Measurements from ENCODE around the gene ASPG.

ASPG gene

GRCh38 chr14:104091927-104092771 is 6.6 kb downstream of the ASPG start:
- in situ Hi-C loops (cut with MboI; ENCODE audit: low sequenced_read_pairs, unreplicated experiment): no loop called here
- no peak for DNase-seq (ENCODE audit: low spot score)
- no peak for TF ChIP-seq CTCF (IDR thresholded peaks at IDR 0.05; ENCODE audit: borderline replicate concordance, control extremely low read depth, extremely low read depth, insufficient read depth, missing control alignments)

GRCh38 chr14:104092931-104093365 is 7.4 kb downstream of the ASPG start:
- in situ Hi-C loops (cut with MboI; ENCODE audit: low sequenced_read_pairs, unreplicated experiment): no loop called here
- no peak for DNase-seq (ENCODE audit: low spot score)
- no peak for TF ChIP-seq CTCF (IDR thresholded peaks at IDR 0.05; ENCODE audit: borderline replicate concordance, control extremely low read depth, extremely low read depth, insufficient read depth, missing control alignments)

- no peak for TF ChIP-seq CTCF (IDR thresholded peaks at IDR 0.05; ENCODE audit: borderline replicate concordance, control extremely low read depth, extremely low read depth, insufficient read depth, missing control alignments)
- DNase-seq (ENCODE audit: low spot score): no peak
- in situ Hi-C loops (cut with MboI; ENCODE audit: low sequenced_read_pairs, unreplicated experiment): no loop called here
Observed at GRCh38 chr14:104093366-104094055, 8.0 kb downstream of the ASPG start.

GRCh38 chr14:104094056-104094708 is 8.7 kb downstream of the ASPG start:
- no peak for DNase-seq (ENCODE audit: low spot score)
- no peak for TF ChIP-seq CTCF (IDR thresholded peaks at IDR 0.05; ENCODE audit: borderline replicate concordance, control extremely low read depth, extremely low read depth, insufficient read depth, missing control alignments)
- in situ Hi-C loops (cut with MboI; ENCODE audit: low sequenced_read_pairs, unreplicated experiment): no loop called here

- peak; percentile 92 for DNase-seq (ENCODE audit: low spot score)
- TF ChIP-seq CTCF (IDR thresholded peaks at IDR 0.05; ENCODE audit: borderline replicate concordance, control extremely low read depth, extremely low read depth, insufficient read depth, missing control alignments): peak; percentile 92
- in situ Hi-C loops (cut with MboI; ENCODE audit: low sequenced_read_pairs, unreplicated experiment): no loop called here
Observed at GRCh38 chr14:104094709-104095425, 9.4 kb downstream of the ASPG start.
